Stimulated activated CD4-positive, alpha-beta T cell treated with anti-CD3 and anti-CD28 coated beads, Interleukin-4, amount 100 ng/mL, for 4 hours (primary cell): ENCODE measurements around the gene LPO.

Source experiments
- DNase-seq, 2 experiments: peaks; one replicate each; pipeline ENCODE4 v3.0.0-alpha.2; 2020

The LPO gene

DNA sequence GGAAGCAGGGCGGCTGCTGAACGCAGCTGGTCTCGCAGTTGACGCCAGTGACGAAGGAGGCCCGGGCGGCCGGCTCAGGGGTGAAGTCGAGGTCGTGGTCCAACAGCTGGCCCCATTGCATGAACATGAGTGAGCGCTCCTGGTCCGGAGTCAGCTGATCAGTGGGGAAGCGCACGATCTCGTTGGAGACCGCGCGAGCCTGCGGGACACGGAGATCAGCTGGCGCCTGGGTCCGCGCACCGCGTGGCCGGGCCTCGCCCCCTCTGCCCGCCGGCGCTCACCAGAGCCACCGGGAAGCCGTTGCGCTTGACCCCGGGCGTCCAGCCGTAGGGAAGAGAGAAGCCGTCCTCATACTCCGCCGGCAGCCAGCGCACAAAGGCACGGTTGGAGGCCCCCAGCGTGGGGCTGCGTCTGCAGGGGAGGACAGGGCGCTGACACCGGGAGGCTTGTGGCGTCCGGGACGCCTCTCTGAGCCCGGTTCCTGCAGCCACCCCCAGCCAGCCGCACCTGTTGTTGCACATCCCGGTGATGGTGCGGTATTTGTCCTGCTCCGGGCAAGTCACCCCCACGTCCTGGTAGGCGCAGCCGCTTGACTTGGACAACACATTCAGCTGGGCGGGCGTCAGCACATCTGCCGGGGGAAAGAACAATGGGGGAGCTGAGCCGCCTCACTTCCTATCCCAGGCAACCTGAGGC, 40.8 kb downstream of the LPO start:
- no peak for DNase-seq

DNA sequence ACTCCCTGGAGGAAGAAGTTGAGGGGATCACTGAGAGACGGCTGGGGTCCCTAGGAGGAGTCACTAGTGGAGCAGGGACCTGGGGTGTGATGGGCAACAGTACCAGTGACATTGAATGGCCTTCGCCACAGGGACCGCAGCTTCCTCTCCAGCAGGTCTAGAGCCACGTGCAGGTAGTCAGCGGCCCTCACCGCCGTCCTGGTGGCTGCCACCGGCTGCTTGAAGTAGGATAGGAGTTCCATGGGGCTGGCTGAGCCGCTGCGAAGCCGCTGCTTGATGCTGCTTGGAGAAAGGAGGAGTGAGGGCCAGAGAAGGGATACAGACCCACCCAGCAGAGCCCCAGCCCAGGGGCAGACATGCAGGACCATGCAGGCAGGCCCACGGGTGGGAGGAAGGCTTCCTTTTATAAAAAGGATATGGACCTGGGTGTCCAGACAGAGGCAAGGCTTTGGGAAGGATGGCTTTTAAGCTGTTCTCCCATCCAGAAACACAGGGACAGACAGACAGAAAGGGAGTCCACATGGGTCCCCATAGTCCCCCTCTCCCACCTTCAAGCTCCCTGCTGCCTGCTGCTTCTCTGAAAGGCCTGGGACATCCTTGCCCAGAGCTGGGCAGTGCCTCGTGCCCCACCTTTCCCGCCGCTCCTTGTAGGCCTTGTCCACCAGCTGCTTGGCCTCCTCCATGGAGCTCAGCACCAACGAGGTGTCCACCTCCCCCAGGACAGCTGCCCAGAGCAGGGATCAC, 41.5 kb downstream of the LPO start:
- DNase-seq = no peak

DNA sequence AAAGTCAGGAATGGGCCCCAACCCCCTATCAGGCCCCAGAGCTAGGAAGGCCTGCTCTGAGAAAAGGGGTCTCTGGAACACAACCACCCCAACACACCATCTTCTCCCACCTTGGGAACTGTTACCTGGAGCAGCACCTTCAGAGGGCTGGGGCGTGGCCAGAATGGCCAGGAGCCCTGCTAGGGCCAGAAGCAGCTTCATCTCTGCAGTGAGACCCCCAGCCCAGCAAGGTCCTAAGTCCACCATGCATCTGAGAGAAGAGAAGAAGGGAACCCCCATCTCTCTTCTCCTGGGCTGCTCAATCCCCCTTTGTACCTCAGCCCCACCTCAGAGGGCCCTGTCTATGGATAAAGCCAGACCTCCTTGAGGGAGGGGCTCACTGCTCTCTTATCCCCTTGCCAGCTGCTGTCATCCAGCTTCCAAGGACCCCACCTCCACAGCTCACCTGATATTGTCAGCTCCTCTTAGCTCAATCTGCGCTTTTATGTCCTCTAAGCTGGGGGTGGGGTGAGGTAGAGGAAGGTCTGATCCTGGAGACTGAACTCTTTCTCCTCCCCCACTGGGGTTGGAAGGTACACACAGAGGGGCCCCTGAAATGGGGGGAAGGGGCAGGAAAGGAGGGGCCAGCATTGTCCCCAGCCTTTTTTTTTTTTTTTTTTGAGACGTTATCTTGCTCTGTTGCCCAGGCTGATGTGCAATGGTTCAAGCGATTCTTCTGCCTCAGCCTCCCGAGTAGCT, 42.3 kb downstream of the LPO start, which contains the start of gene MPO:
TSS of gene MPO (minus strand) at position 456 of the 738 bp plus-strand sequence. CDS start at position 279, 177 bp downstream.
- DNase-seq = no peak

- no peak for DNase-seq
These were observed 43.2 kb downstream of the LPO start for GRCh38 chr17:58281511-58282011.

DNA sequence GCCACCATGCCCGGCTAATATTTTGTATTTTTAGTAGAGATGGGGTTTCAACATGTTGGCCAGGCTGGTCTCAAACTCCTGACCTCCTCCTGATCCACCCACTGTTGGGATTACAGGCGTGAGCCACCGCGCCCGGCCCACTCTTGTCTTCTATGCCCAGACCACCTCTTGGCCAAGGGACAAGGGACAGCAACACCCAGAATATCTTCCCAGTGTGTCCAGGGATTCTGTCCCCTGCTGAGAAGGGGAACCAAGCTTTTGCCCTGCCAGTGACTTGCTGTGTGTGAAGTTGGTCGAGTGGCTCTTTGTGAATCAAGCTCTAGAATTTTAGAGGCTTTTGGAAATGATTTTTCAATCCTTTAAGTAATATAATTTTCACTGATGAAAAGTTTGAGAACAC, 44.1 kb downstream of the LPO start:
- no peak for DNase-seq

DNA sequence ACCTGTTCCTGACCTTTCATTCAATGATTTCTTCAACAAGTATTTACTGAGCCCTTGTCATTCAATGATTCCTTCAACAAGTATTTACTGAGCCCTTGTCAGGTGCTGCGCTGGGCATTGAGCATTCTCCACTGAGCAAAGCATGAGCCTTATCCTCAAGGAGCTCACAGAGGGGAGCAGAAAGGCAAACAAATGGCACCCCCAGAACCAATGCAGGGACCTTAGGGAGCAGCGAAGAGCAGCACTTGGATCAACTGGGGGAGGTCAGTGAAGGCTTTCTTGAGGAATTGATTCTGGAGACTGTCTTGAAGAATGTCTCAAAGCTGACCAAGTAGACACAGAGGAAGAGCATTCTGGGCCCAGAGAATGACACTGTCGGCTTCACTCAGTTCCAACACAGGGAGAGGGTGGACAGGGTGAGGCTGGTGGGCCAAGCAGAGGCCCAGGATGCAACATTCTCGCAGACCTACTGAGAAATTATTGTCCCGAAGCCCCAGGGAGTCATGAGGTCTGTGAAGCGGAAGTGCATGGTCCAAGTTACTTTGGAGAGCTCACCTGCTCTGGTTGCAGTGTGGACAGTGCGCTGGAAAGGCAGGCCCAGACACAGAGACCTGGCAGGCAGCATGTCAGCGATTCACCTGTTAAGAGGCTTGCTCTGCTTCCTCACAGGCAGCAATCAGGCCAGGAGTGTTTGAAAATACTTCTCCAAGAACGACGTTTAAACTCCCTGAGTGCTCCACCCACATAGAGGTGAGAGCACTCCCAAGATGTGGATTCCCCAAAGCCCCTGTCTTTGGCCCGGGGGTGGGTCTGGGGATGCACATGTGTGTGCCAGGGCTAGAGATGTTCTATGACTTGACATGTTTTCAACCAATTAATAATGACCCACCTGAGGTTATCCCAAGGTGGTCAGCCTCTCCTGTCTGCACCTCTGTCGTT, 45.6 kb downstream of the LPO start:
- no peak for DNase-seq

DNA sequence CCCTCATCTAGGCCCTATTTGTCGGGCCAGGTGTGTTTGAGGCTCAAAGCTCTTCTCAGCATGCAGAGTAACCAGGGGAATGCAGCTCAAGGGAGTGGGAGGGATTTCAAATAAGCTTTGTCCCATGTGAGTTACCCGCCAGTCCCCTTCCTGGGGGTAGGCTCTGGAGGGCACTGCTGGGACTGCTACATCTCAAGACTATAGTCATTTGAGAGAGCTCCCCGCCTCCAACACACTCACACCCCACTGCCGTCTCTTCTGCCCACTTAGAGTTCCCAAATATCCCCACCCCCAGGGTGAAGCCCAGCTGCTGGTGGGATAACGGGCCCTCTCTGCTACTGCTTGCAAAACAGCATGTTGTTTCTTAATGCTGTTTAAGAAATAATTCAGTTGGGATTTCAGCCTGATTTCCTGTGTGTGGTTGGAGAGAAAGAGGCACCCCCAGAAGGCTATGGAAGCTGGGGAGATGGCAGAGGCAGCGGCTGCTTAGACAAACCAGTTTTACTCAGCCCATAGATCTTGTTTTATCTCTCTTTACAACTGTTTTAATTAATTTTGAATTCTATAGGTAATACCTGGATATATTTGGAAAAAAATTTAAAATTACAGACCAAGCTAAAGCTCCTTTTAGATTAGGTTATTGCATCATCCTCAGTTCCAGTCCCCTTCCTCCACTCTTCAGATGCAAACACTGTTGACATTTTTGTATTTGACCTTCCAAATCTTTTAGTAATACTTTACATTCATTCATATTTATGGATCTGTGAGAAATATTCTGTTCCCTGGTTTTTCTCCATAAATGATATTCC, 46.4 kb downstream of the LPO start:
- DNase-seq = no peak

- no peak for DNase-seq
These were observed 47.0 kb downstream of the LPO start for GRCh38 chr17:58285422-58285810.

DNA sequence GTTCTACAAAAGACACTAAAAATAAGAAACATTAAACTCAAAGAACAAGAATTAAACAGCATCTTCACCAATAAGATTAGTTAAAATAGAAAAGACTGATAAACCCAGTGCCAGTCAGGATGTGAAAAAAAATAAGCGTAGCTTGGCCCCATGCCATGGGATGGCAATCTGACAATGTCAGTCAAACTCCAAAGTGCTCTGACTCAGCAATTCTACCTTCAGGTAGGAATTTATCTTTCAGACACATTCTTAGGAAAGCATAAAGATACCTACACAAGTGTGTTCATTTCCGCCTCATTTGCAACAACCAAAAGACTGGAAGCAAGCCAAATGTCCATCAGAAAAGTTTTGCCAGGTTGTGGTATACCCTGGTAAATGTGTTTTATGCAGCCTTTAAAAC, 51.5 kb downstream of the LPO start:
- DNase-seq = no peak

- no peak for DNase-seq
These were observed 52.9 kb downstream of the LPO start for GRCh38 chr17:58291246-58291645.

DNA sequence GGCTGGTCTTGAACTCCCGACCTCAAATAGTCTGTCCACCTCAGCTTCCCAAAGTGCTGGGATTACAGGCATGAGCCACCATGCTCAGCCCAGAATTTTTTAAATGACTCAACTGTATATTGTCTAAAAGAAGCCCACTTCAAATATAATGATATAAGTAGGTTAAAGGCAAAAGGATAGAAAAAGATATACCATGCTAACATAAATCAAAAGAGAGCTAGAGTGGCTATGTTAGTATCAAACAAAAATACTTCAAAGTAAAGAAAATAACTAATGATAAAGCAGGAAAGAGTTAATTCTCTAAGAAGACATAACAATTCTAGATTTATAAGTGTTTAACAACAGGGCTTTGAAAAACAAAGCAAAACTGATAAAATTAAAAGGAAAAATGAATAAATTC, 55.6 kb downstream of the LPO start:
- no peak for DNase-seq

DNA sequence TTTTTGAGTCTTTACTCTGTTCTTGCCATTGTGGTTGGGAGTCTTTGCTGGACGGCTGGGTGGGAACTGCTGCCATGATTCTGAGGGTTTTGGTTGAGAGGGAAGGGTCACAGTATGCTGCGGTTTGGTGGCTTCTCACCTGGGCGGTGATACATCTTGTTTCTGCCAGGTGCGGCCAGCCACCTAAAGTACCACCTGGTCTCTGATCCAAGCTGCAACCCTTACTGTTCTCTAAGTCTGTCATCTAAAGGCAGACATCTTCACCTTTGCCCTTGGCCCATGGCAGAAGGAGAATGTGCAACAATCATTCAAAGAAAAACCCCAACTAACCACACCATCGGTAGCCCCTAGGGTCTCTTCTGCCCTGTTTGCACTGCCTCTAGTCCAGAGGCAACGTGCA, 62.0 kb downstream of the LPO start:
- no peak for DNase-seq

DNA sequence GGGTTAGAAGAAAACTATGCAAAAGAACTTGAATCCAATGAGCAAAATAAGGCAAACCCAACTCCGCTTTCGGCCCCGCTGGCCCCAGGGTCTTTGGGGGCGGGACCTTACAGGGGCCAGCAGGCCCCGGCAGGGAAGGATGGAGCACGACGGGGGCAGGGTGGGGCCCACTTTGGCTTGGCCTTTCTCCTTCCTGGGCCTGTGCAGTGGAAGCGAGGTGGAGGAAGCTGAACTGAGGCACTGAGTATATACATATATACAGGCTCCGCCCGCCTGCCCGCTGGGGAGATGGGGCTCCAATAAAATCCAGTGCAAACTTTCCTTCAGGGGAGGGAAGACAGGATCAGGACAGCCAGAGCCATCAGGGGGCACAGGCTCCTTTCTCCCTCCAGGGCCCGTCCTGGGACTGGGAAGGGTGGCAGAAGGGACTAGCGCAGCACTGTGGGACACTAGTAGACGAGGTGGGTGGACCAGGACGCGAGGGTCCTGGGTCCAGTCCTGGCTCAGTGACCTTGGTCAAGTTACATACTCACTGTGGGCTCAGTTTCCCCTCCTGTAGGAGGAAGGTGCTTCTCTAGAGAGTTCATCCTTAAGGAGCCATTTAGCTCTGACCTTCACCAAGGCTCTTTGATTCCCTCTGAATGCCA, 63.2 kb downstream of the LPO start:
- DNase-seq = no peak

DNA sequence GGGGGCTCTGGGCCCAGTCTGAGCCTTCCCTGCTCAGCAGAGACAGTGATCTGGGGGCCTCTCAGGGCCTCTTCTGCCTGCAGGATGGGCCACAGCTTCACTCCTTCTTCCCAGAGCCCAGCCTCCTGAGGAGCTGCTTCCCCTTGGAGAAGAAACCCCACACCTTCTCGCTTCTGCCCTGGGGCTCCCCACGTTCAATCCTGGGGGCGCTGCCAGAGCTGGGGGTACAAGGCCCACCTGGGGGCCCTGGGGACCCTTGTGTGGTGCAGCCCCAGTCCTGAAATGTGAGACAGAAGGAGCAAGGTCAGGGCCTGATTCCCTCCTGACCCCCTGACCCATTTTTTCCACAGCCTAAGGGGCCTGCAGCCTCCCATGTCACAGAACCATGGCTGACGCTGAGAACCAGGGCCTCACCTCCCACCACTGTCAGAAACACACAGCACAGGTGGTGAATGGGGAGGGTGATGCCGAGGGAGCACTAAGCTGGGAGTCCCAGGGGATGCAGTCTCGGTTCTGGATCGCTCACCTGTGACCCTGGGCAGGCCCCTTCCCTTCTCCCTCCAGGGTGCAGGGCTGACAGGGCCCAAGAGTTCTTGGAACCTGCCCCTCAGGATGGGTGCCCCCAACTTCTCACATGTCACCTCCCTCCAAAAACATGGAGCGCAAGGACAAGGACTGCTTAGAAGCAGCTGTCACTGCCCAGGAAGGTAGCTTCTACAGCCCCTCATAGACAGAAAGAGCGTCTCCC, 64.0 kb downstream of the LPO start:
- DNase-seq = no peak

DNA sequence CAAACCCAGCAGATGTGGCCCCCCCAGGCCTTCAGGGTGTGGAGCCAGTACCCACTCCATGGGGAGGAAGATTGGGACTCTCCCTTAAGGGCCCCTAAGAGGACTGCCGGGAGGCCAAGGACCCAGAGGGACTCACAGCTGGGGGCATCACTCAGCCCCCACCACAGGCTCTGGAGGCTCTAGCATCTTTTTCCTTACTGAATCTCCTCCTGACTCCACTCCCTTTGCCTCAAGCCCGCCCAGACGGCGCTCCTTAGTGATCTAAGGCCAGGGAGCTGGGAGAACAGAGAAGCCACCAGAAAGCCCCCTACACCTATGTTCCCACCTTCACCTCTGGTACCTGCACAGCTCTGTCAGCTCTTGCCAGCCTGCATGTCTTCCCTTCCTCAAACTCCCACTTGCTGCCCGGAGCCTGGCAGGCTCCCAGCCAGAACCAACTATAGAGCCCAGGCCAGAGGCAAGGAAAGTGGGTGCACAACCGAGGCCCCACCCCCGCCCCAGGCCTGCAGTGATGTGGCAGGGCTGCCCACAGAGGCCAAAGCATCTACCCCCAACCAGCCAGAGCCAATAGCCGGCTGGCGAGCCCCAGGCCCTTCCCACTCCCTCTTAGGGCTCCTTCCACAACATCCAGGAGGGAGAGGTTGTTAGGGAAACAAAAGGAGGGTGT, 64.7 kb downstream of the LPO start:
- no peak for DNase-seq

DNA sequence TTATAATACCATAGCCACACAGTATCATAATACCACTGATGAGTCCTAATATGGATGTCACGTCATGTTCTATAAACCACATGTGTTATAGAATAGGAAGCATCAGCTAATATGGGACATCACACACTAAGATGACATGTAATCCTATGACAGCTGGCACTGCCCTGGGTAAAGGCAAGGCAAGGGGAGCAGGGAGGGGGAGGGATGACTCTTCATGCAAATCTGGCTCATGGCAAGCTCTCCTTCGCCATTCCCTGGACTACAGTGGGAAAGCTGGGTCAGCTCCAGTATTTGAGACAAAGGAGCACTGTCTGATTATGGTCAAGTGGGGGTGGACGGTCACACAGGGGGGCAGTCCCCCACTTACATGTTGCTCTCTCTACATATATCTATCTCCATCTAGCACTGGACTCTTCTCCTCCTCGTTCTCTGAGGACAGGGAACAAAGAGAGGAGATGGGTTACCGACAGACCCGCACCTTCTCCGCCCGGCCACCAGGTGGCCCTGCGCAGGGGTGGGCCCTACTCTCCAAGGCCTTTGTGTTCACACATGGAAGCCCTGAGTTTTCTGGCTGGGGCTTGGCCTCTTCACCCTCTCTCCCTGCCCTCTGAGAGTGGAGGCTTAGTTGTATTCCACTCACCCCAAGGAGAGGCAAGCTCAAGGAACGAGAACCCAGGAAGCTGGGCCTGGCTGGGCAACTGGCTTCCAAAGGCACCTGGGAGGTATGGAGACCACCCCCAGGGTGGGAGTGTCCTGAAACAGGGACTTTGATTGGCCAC, 65.8 kb downstream of the LPO start:
- peak; percentile 52 to 53 for DNase-seq

GRCh38 chr17:58304750-58305486, 66.5 kb downstream of the LPO start:
- DNase-seq = no peak

- DNase-seq = no peak
These were observed 67.2 kb downstream of the LPO start for GRCh38 chr17:58305626-58306025.
